Activated CD4-positive, alpha-beta T cell treated with anti-CD3 and anti-CD28 coated beads, Interleukin-2, Interleukin-4, amounts not matched to agents 100 ng/mL and 50 ng/mL, durations not matched to agents 16 hours and 8 hours (primary cell): Measurements from ENCODE around the gene RBFOX1.

Experiments used
- DNase-seq: peaks from one replicate; pipeline ENCODE4 v3.0.0-alpha.2; 2020; ENCODE audit warnings: low spot score

Gene RBFOX1

DNA sequence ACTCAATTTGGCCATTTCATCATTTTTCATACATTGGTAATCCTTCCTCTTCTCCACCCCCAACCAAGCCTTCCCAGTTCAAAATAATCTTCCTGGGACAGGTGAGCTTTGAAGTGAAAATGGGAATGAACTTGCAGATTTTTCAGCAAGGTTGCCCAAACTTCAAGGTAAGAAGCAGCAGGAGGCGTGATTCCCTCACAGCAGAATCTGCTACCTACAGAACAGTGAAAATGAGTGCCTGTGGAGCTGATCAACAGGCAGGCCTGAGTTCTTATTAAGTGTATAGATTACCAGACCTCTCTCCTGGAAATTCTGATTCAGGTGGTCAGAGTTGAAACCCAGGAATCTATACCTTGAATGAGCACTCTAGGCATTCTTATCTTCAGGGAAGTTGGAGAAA, 356.6 kb downstream of the RBFOX1 start:
- no peak for DNase-seq

- DNase-seq, result no peak
These were observed 358.9 kb downstream of the RBFOX1 start for GRCh38 chr16:7691533-7691932.

GRCh38 chr16:7703672-7704071, 371.0 kb downstream of the RBFOX1 start:
- DNase-seq, result no peak

- DNase-seq, result no peak
These were observed 373.2 kb downstream of the RBFOX1 start for GRCh38 chr16:7705885-7706284.

GRCh38 chr16:7709186-7709585, 376.5 kb downstream of the RBFOX1 start:
- DNase-seq, result no peak

DNA sequence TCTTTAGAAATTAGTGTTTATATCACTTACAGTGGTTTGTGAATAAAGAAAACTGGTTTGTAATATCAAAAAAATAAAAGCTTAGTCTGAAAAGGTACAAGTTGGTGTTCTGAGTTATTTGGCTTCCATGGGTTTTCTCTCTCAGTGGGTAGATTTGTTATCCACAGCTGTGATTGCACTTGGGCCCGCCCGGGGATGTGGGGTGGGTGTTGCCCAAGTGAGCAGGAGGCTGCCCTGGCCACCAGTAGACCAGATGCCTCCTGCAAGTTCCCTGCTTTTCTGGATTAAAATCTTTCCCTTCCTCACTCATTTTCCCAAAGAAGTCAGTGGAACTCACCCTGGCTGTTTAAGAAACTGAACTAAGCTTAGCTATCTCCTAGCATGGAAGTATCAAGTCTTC, 380.6 kb downstream of the RBFOX1 start:
- no peak for DNase-seq

DNA sequence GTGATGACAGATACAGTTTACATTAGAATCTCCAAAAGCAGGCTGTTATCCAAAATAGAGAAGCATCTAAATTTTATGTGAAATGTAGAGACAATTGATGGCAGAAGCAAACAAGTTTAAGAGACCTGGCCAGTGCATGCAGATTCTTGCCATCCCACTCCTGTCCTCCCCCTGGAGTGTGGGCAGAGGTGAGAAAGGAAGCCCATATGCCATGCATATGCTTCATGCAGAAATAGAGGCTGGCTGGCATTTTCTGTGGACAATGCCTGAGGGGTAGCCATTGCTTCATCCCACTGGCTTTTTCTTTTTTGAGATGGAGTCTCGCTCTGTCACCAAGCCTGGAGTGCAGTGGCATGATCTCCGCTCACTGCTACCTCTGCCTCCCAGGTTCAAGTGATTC, 382.1 kb downstream of the RBFOX1 start:
- no peak for DNase-seq

GRCh38 chr16:7716660-7717550, 384.3 kb downstream of the RBFOX1 start:
- DNase-seq, result no peak

DNA sequence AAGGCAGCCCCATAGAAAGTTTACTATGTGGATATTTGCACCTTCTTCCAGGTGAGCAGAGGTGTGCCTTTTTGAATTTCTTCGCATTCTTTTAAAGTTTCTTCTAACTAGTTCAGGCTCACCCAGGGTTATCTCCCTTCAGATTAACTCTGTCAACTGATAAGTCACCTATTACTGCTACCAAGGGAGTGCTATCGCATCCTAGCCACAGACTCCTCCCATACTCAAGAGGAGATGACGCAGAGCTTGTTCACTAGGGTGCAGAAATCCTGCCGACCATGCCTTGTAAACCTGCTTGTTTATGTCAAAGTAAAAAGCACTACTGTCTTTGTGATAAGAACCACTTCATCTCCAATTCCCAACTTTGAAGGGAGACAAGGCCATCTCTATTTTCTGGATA, 390.1 kb downstream of the RBFOX1 start:
- DNase-seq, result no peak

GRCh38 chr16:7731141-7731540, 398.5 kb downstream of the RBFOX1 start:
- no peak for DNase-seq

DNA sequence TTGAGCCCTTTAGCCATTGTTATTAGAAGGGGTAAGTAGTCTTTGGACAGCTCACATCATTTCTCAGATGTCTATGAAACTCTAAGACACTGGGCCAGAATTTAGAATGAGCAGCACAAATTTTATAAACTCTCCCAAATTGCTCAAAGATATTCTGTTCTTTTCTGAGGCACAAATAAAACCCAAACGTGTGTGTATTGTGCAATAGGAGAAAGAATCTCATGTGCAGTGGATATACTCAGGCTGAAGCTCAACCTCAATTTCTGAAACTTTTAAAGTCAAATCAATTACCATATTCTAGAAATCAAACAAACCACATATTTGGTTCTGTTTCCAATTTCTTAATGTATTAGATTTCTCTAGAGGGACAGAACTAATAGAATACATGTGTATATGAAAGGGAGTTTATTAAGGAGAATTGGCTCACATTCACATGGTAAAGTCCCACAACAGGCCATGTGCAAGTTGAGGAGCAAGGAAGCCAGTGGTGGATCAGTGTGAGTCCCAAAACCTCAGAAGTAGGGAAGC, 403.6 kb downstream of the RBFOX1 start:
- DNase-seq, result no peak

- DNase-seq, result no peak
These were observed 410.0 kb downstream of the RBFOX1 start for GRCh38 chr16:7742626-7743025.

DNA sequence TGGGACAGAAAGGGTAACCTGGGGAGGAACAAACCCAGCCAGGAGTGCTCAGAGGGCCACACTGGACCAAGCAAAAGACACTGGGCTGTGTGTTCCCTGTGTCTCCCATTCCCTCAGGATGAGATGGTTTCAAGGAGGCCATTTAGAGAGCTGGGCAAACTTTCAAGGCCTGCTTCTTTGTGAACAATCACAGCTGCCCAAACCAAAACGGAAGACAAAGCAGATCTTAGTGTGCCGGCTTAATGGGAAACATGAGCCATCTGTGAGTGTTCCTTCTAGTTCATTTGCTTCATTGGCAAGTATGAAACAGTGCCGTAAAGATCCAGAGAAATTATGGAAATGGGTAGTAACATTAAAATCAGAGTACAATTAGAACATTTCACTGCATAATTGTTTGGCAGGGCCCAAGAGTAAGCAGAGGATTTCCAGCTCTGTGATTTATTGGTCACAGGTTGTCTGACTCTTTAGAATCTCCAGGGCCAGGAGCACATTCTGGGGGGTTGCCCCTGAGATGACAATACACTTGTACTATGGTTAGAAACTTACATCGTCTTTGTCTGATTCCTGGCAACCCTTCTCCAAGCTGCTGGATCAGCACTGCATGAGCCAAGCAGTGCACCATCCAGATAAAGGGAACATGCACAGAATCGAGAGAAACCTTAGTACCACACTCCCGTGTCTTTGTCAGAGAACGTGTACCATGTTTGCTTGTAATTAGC, 412.1 kb downstream of the RBFOX1 start:
- DNase-seq, result no peak

- no peak for DNase-seq
These were observed 412.6 kb downstream of the RBFOX1 start for GRCh38 chr16:7745276-7745675.

DNA sequence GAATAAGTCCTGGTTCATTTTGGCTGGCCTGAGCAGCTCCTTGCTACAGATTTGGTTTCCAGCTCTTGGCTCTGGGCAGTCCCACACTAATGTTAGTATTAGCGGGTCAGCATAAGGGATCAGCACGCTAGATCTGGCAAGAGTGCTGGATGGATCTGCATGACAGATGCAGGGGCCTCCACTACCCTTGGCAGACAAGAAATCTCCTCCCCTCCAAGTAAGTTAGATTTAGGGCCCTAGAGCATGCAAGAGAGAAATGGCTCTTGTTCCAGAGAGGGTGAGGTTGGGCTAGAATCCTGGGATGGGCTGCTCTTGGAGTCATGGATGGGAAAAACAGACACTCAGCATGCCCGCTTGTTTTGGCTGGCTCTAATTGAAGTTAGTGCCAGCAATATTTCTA, 414.3 kb downstream of the RBFOX1 start:
- DNase-seq, result no peak

DNA sequence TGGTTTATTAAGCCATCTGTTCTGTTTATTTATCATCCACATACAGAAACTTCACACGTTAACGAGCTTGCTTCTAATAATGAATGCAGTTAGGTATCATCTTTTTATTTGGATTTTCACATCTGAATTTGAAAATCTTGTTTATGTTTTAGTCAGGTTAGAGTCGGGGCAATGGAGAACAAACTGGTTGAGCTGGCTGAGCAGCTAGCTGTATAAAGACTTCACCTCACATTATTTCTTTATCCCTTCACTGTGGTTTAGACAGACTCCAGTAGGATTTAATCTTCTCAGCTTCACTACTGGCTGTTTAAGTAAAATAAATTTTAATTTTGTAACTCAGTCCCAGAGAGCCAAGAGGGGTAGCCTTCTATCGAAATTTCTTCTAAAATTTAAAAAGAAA, 415.9 kb downstream of the RBFOX1 start:
- no peak for DNase-seq

- DNase-seq, result no peak
These were observed 422.8 kb downstream of the RBFOX1 start for GRCh38 chr16:7755347-7755882.
